AG09319 (cell line): Measurements from ENCODE around the gene SND1.

Source experiments
- DNase-seq: peaks from one replicate; pipeline ENCODE4 v3.0.0-alpha.2; 2010; ENCODE audit warnings: low read depth; ENCODE audit errors: extremely low read depth
- CTCF ChIP-seq: IDR thresholded peaks from 2 replicates; pipeline ENCODE4 v1.5.1; 2011; ENCODE audit warnings: low read depth, mild to moderate bottlenecking, inconsistent platforms, low read length, moderate library complexity

SND1 gene

DNA sequence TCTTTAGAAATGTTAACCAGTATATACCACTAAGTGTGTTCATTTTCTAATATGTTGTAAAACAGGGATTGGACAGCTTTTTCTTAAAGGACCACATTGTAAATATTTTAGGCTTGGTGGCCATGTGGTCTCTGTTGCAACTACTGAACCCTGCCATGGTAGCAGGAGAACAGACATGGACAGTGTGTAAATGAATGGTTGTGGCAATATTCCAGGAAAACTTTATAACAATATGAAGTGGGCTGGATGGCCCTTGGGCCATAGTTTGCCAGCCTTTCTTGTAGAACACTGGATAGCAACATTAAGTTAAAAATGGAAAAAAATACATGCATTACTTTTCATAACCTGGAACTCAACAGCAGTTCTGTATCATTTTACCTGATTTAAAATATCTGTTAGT is 61.0 kb downstream of the SND1 start:
- DNase-seq: no peak
- TF ChIP-seq CTCF: no peak

DNA sequence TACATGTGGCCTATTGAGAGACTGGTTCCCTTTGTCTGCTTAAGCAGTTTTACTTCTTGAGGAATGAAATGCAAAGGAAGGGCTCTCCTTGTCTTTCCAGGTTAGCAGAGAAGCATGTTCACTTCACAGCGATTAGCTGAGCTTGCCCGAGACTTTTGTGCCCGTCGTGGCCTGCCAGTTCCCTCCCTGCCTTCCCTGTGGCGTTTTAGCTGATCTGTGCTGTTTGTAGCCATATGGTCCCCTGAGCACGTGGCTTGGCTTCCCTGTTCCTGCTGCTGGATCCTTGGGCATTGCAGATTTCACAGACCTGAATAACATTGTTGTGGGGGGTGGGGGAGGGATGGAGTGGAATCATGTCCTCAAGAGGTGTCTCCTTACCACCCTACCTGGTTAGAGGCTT is 61.8 kb downstream of the SND1 start:
- no peak for TF ChIP-seq CTCF
- no peak for DNase-seq

GRCh38 chr7:127715272-127715671 is 63.3 kb downstream of the SND1 start:
- TF ChIP-seq CTCF: no peak
- DNase-seq: no peak

DNA sequence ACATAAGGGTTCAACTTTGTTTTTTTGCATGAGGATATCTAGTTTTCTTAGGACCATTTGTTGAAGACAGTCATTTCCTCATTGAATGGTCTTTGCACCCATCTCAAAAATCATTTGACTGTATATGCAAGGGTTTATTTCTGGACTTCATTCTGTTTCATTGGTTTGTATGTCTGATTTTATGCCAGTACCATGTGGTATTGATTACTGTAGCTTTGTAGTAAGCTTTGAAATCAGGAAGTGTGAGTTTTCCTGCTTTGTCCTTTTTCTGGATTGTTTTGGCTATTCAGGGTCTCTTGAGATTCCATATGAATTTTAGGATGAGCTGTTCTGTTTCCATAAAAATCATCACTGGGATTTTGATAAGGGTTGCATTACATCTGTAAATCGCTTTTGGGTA is 63.9 kb downstream of the SND1 start:
- no peak for TF ChIP-seq CTCF
- DNase-seq: no peak

DNA sequence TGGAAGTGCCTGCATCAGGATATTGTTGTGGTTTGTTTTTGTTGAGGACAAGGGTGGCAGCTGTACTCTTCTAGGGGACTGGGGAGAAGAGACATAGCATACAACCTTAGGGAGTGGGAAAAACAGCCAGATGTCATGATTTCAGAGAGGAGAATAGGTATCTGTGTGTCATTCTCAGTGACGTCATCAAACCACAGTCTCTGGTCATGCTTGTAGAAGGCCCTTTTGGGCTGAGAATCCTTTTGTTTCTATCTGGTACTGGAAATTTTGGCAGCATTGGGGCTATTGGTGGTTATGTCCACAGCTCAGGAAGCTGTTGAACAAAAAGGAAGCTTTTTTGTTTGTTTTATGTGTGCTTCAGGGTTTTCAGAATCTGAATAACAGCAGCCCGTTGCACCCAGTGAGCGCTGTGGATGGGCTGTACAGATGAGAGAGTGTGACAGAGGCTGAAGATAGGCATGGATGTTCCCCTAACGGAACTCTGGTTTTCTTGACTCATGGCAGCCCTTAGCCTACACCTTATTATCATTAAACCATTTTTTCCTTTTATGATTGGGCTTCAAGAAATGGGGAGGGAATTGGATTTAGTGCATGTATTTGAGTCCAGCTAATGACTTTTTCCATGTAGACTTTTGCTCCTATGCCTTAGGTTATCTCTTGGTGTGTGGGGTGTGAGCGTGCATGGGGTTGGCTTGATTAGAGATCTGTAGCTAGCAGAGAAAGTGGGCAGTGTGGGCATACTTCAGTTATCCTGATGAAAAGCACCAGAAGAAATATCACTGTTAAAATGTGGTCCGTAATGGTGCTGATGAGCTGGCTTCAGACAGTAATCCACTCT is 65.7 kb downstream of the SND1 start:
- DNase-seq: no peak
- no peak for TF ChIP-seq CTCF

- no peak for TF ChIP-seq CTCF
- DNase-seq: no peak
Measured at GRCh38 chr7:127718340-127718679, 66.3 kb downstream of the SND1 start.

- DNase-seq: no peak
- no peak for TF ChIP-seq CTCF
Measured at GRCh38 chr7:127726476-127726875, 74.5 kb downstream of the SND1 start.
